Measurements from ENCODE around the gene CPB2. TPM values are rescaled to one million over a fixed set of nuclear protein-coding genes. Genes with fewer than 3 reads are reported as not detected.

CPB2 gene
- not detected in 2 replicates for total RNA-seq

GRCh38 chr13:46104868-46105267 lies at the start of gene CPB2:
Gene CPB2, minus strand, starts transcription at chr13:46105033. Its CDS starts 24 bp downstream, at chr13:46105009.

GRCh38 chr13:46052319-46053161 lies 52.3 kb downstream of the CPB2 start, which contains the start of gene ZC3H13:
Gene ZC3H13, minus strand, starts transcription at chr13:46052746. Its CDS starts 7,239 bp downstream, at chr13:46045507.

Other genes with a start within 250 kb of the CPB2 start
- 15.2 and 19.0 TPM in 2 replicates for gene ZC3H13, start 52.3 kb downstream of the CPB2 start, total RNA-seq
- gene LCP1, start 77.1 kb upstream of the CPB2 start, total RNA-seq = 0.19 and 1.4 TPM in 2 replicates
- gene LRRC63, start 106.9 kb upstream of the CPB2 start, total RNA-seq = 0.19 and 0.28 TPM in 2 replicates